Coronary artery (tissue), 2 donors: ENCODE data around the gene MAP3K14.
"Not testable (repeated sequence)": the region's sequence is repeated elsewhere in the genome, so short reads cannot be mapped to it uniquely, and the experiment has no call there.

Experiments used
- DNase-seq: peaks from one replicate; pipeline ENCODE4 v3.0.0-alpha.2; 2017; ENCODE audit warnings: low spot score
- H3K27ac ChIP-seq, 2 donors: fragments of 200-600 bp; sonication (generic); one replicate each; pipeline ENCODE4 v1.5.1; 2016 to 2019
- H3K4me3 ChIP-seq: fragments of 200-600 bp; sonication (generic); 2 replicates; pipeline ENCODE4 v1.5.1; 2016; ENCODE audit warnings: mild to moderate bottlenecking, moderate library complexity
- CTCF ChIP-seq: fragments of 200-600 bp; sonication (generic); IDR thresholded peaks from one replicate; pipeline ENCODE4 v1.5.1; 2019; ENCODE audit warnings: antibody characterized with exemption

The MAP3K14 gene

GRCh38 chr17:45308016-45308365 is 8.8 kb downstream of the MAP3K14 start:
- DNase-seq, result no peak
- Histone ChIP-seq H3K27ac (peak overlapping the region; percentile 74 to 81), H3K4me3 (no peak overlapping the region)
- TF ChIP-seq CTCF, result no peak

- DNase-seq, result no peak
- Histone ChIP-seq H3K4me3 (no peak overlapping the region), H3K27ac (peak overlapping the region; percentile 74 to 81)
- no peak for TF ChIP-seq CTCF
Observed at GRCh38 chr17:45307290-45308015, 9.4 kb downstream of the MAP3K14 start.

GRCh38 chr17:45306623-45307022 is 10.2 kb downstream of the MAP3K14 start:
- no peak for TF ChIP-seq CTCF
- no peak overlapping the region for H3K4me3 ChIP-seq
- DNase-seq, result no peak
- H3K27ac ChIP-seq, result peak overlapping the region; percentile 58 to 74

GRCh38 chr17:45306094-45306493 is 10.7 kb downstream of the MAP3K14 start:
- no peak for DNase-seq
- peak overlapping the region; percentile 60 to 74 for H3K27ac ChIP-seq
- H3K4me3 ChIP-seq, result no peak overlapping the region
- no peak for TF ChIP-seq CTCF

GRCh38 chr17:45305530-45306087 is 11.2 kb downstream of the MAP3K14 start:
- no peak for TF ChIP-seq CTCF
- peak overlapping the region in 1 of 2 donors; percentile 60 for H3K27ac ChIP-seq
- DNase-seq, result no peak
- H3K4me3 ChIP-seq, result no peak overlapping the region

GRCh38 chr17:45302649-45303173 is 14.1 kb downstream of the MAP3K14 start:
- peak overlapping the region; percentile 16 for H3K4me3 ChIP-seq
- H3K27ac ChIP-seq, result peak overlapping the region; percentile 3 to 75
- DNase-seq, result no peak
- no peak for TF ChIP-seq CTCF

GRCh38 chr17:45302220-45302619 is 14.6 kb downstream of the MAP3K14 start:
- not testable (repeated sequence) for H3K4me3 ChIP-seq, DNase-seq
- H3K27ac ChIP-seq, result peak overlapping the region; percentile 3 to 75
